GM21360 (cell line): ENCODE data around the gene B4GALT6.
A peak's percentile ranks its signal among the peaks of the same experiment; 100 is the strongest.

Experiments
- ATAC-seq: cut with Tn5 transposase; IDR thresholded peaks from one replicate; pipeline ENCODE4 v1.9.1; 2021; ENCODE audit warnings: mild to moderate bottlenecking, moderate library complexity; ENCODE audit not compliant: unreplicated experiment

Gene B4GALT6

DNA sequence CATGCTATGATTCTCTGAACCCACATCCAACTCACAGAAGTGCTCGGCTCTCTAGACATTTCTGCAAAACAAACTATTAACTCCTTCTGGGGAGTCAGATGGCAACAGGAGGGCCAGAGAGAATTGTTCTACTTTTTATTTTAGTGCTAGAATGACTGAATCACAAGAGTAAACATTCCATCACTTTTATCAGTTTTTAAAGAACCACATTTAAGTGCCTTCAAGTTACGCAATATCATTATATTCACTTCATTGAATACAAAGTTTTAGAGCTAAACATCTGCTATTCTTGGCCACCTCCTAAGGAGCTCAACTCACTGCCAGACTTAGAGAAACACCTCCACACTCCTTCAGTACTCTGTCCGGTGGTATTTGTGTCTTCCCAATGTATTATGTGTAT lies 22.4 kb downstream of the B4GALT6 start:
- ATAC-seq = no peak

DNA sequence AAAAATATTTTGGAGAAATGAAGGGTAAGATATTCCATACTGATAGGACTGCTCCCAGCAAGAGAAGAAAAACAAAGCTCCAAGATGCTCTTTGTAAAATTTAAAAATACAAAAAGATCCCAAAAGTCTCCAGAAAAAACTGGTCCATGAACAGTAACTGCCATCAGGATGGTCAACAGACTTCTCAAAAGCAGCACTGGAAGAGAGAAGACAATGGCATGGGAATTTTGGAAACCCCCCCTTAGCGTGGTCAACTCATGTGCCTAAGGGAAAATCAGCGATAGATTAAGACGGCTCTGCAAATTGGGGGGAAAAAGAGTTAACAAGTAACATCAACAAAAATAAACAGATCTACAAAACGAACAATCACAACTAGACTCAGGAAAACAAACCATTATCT lies 23.6 kb downstream of the B4GALT6 start:
- no peak for ATAC-seq

DNA sequence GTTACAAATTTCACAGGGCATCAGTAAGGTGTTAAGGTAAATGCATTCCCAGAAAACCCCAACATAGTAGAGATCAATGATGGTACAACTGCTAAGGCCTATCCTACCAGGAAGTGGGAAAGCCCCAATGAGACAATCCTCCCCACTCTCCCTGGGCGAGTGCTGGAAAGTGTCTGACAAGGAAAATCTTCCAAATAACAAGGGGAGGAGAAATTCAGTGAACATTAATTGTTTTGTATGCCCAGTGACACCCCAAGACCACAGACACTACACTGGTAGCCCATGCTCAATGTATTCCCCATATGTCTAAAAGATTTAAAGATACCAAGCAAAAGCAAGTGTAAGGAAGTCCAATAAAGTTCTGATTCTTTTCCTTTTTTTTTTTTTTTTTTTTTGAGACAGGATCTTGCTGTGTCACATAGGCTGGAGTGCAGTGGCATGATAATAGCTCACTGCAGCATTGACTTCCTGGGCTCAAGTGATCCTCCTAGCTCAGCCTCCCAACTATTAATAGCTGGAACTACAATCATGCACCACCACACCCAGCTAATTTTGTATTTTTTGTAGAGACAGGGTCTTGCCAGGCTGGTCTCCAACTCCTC lies 24.7 kb downstream of the B4GALT6 start:
- ATAC-seq = no peak

GRCh38 chr18:31658670-31659575 lies 25.5 kb downstream of the B4GALT6 start:
- peak; percentile 60 for ATAC-seq

GRCh38 chr18:31657823-31658669 lies 26.3 kb downstream of the B4GALT6 start:
- peak; percentile 78 for ATAC-seq

GRCh38 chr18:31656754-31657153 lies 27.6 kb downstream of the B4GALT6 start:
- ATAC-seq = no peak

GRCh38 chr18:31655354-31655753 lies 29.0 kb downstream of the B4GALT6 start:
- no peak for ATAC-seq

GRCh38 chr18:31652877-31653276 lies 31.5 kb downstream of the B4GALT6 start:
- no peak for ATAC-seq

GRCh38 chr18:31652357-31652756 lies 32.0 kb downstream of the B4GALT6 start:
- no peak for ATAC-seq

DNA sequence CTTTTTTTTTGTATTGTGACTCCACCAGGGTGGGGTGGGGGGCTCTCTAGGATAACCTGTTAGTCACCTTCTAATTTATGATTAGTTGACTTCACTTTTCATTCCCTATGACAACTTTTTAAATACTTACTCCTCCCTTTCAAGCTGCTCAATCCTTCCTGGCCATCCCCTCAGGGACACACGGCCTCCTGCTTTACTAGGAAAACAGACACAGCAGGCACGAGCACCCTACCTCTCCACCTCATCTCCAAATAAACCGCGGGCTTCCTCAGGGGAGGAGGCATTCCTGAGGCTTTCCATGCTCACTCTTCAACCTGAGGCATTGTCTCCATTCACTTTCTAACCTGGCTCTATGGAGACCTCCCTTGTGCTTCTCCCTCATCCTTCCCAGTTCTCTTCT lies 33.0 kb downstream of the B4GALT6 start:
- ATAC-seq = no peak

GRCh38 chr18:31649978-31650719 lies 34.2 kb downstream of the B4GALT6 start:
- ATAC-seq = peak; percentile 43

DNA sequence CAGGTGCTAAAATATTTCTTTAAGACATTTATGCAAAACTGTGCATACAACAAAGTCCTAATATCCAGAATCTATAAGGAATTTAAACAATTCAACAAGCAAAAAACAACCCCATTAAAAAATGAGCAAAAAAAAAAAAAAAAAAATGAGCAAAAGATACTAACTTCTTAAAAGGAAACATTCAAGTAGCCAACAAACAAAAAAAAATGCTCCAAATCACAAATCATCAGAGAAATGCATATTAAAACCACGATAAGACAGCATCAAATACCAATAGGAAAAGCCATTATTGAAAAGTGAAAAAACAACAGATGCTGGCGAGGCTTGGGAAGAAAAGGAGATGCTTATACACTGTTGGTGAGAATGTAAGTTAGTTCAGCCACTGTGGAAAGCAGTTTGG lies 34.9 kb downstream of the B4GALT6 start:
- ATAC-seq = no peak

- peak; percentile 65 for ATAC-seq
These were observed 35.4 kb downstream of the B4GALT6 start for GRCh38 chr18:31648966-31649429.

GRCh38 chr18:31648458-31648857 lies 35.9 kb downstream of the B4GALT6 start:
- no peak for ATAC-seq

- ATAC-seq = no peak
These were observed 37.1 kb downstream of the B4GALT6 start for GRCh38 chr18:31647127-31647753.

DNA sequence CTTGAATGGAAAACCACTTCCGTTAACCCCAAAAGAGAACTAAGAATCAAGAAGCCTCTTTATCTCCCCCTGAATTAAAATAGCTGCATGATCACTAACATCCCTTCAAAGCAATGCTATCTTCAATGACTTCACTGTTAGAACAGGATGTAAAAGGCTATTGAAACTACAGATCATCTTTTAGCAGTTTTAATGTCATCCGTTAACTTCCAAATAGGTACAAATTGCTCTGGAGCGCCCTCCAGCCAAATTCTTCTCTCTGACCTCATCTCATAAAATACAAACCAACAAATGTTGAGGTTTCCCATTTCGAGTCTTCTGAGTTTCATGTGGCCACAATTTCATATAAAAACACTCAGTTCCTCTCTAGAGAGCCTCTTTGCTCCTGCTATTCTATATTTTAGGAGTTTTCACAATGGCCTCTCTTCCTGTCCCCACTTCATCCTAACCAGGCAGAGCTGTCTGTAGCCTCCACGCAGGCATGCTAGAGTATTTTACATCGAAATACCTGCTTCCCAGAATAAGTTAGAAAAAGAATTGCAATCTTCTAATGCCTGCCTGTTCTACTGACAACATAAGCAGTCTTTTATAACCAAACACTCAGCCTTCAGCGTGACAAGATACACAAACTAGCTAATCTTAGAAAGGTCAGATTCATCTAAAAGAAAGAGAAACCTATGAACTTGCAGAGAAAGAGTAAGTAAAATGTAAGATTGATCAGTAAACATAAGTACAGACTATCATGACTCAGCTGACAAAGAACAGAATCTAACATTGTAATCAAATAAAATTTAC lies 37.9 kb downstream of the B4GALT6 start:
- no peak for ATAC-seq

- ATAC-seq = no peak
These were observed 39.0 kb downstream of the B4GALT6 start for GRCh38 chr18:31645411-31645810.

DNA sequence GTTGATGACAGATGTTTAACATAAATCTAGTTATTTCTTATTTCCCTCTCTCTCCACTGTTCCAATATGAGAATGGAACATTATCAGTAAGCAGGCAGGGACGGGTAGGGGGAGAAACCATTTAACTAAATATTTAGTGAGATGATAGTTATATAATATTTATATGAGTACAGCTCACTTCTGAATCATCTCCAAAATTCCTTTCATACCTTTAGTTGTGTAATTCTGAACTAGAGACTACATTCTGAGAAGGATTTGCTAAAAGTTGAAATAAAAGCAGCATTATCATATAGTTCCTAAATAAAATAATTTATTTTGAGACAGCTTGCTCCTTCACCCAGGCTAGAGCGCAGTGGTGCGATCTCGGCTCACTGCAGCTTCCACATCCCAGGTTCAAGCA lies 41.4 kb downstream of the B4GALT6 start:
- no peak for ATAC-seq

DNA sequence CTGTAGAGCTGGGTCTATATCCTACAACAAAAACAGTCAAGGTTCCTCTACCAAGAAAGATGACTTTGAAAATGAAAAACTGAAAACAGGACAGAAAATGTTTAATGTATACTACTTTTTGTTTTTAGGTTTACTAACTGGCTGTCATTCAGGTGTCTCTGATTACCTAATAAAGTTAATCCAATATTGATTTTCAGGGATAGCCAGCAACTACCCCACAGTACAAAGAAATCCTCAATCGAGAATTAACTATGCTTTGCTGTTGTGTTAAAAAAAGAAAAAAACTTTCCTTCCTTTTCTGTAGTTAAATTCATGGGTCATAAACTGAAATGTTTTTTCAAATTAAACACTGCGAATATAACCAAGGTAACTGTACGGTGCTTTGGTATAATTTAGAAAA lies 46.9 kb downstream of the B4GALT6 start:
- ATAC-seq = no peak
